ENCODE results near the gene TMEM232.

- TF ChIP-seq RORB (CRISPR knock-in tag; IDR thresholded peaks at IDR 0.05) (no peak), ZNF138 (CRISPR knock-in tag; conservative IDR thresholded peaks at IDR 0.05) (no peak), ARID4B (CRISPR knock-in tag; IDR thresholded peaks at IDR 0.05; ENCODE audit: borderline replicate concordance) (no peak), E2F1 (CRISPR knock-in tag; IDR thresholded peaks at IDR 0.05) (no peak), ZNF121 (CRISPR knock-in tag; IDR thresholded peaks at IDR 0.05) (no peak), CBFB (CRISPR knock-in tag; IDR thresholded peaks at IDR 0.05; ENCODE audit: low read depth) (no peak), ATF6 (CRISPR knock-in tag; IDR thresholded peaks at IDR 0.05) (no peak), FOXJ3 (CRISPR knock-in tag; IDR thresholded peaks at IDR 0.05; ENCODE audit: borderline replicate concordance) (no peak), NR2C2 (CRISPR knock-in tag; IDR thresholded peaks at IDR 0.05) (no peak)
- TF ChIP-seq, protein P1, sequence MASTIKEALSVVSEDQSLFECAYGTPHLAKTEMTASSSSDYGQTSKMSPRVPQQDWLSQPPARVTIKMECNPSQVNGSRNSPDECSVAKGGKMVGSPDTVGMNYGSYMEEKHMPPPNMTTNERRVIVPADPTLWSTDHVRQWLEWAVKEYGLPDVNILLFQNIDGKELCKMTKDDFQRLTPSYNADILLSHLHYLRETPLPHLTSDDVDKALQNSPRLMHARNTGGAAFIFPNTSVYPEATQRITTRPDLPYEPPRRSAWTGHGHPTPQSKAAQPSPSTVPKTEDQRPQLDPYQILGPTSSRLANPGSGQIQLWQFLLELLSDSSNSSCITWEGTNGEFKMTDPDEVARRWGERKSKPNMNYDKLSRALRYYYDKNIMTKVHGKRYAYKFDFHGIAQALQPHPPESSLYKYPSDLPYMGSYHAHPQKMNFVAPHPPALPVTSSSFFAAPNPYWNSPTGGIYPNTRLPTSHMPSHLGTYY (CRISPR knock-in tag; IDR thresholded peaks at IDR 0.05), result no peak
- TF ChIP-seq, protein P2, sequence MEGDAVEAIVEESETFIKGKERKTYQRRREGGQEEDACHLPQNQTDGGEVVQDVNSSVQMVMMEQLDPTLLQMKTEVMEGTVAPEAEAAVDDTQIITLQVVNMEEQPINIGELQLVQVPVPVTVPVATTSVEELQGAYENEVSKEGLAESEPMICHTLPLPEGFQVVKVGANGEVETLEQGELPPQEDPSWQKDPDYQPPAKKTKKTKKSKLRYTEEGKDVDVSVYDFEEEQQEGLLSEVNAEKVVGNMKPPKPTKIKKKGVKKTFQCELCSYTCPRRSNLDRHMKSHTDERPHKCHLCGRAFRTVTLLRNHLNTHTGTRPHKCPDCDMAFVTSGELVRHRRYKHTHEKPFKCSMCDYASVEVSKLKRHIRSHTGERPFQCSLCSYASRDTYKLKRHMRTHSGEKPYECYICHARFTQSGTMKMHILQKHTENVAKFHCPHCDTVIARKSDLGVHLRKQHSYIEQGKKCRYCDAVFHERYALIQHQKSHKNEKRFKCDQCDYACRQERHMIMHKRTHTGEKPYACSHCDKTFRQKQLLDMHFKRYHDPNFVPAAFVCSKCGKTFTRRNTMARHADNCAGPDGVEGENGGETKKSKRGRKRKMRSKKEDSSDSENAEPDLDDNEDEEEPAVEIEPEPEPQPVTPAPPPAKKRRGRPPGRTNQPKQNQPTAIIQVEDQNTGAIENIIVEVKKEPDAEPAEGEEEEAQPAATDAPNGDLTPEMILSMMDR (IDR thresholded peaks at IDR 0.05), result no peak
- TF ChIP-seq, protein P3, sequence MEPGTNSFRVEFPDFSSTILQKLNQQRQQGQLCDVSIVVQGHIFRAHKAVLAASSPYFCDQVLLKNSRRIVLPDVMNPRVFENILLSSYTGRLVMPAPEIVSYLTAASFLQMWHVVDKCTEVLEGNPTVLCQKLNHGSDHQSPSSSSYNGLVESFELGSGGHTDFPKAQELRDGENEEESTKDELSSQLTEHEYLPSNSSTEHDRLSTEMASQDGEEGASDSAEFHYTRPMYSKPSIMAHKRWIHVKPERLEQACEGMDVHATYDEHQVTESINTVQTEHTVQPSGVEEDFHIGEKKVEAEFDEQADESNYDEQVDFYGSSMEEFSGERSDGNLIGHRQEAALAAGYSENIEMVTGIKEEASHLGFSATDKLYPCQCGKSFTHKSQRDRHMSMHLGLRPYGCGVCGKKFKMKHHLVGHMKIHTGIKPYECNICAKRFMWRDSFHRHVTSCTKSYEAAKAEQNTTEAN (CRISPR knock-in tag; IDR thresholded peaks at IDR 0.05), result no peak
These were observed 33.7 kb upstream of the TMEM232 start for GRCh38 chr5:110760158-110760557.

Data from WTC11 (cell line).